ENCODE measurements around the gene KIAA0825. TPM values are rescaled to one million over a fixed set of nuclear protein-coding genes. Genes with fewer than 3 reads are reported as not detected.

KIAA0825 gene
- total RNA-seq, 4 donors from 2014 or later = 12.5 to 32.6 (median 15.9) TPM

GRCh38 chr5:94562327-94562971, 56.0 kb downstream of the KIAA0825 start:
- intact Hi-C loops (cut with DNase I) = no loop called here
- Histone ChIP-seq H3K9me3 (no peaks in the 10 kb centered on the region), H3K36me3 (no peaks in the 10 kb centered on the region), H3K27me3 (no peaks in the 10 kb centered on the region), H3K27ac (no peak overlapping the region), H3K4me3 (replicated peaks in 1 of 3) (no peak overlapping the region), H3K4me1 (peaks cover 0 to 10% of the 10 kb centered on the region in 2 donors)
- no peak for DNase-seq
- WGBS, 2 donors = 97 to 98% methylated on average over 2 of the region's 2 CpGs
- TF ChIP-seq CTCF (IDR thresholded peaks at IDR 0.05) = no peak
- TF ChIP-seq POLR2A (IDR thresholded peaks at IDR 0.05) = no peak

DNA sequence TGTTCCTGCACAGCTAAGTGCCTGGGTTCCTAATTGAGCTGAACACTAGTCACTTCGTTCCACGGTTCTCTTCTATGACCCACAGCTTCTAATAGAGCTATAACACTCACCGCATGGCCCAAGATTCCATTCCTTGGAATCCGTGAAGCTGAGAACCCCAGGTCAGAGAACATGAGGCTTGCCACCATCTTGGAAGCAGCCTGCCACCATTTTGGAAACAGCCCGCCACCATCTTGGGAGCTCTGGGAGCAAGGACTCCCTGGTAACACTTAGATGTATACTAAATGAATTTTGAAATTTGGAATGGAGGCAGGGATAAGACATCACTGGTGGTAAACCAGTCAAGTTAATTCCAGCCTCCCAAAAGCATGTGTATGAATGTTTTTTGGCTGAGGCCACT, 60.4 kb downstream of the KIAA0825 start:
- Histone ChIP-seq H3K27me3 (no peaks in the 10 kb centered on the region), H3K4me1 (peaks cover 0 to 10% of the 10 kb centered on the region in 2 donors), H3K9me3 (no peaks in the 10 kb centered on the region), H3K27ac (no peak overlapping the region), H3K4me3 (replicated peaks in 1 of 3) (no peak overlapping the region), H3K36me3 (no peaks in the 10 kb centered on the region)
- DNase-seq = no peak
- intact Hi-C loops (cut with DNase I) = no loop called here
- TF ChIP-seq POLR2A (IDR thresholded peaks at IDR 0.05) = no peak
- TF ChIP-seq CTCF (IDR thresholded peaks at IDR 0.05) = no peak
- 94 to 99% methylated on average over 5 of the region's 5 CpGs for WGBS, 2 donors

DNA sequence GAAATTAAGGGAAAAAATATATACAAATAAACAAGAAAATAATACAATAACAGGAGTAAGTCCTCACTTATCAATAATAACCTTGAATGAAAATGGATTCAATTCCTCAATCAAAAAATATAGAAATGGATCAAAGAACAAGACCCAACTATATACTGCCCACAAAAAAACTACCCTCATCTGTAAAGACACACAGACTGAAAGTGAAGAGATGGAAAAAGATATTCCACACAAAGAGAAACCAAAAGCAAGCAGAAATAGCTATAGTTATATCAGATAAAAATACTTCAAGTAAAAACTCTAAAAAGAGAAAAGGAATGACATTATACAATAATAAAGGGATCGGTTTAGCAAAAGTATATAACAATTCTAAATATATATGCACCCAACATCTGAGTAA, 66.5 kb downstream of the KIAA0825 start:
- Histone ChIP-seq H3K27ac (no peak overlapping the region), H3K9me3 (no peaks in the 10 kb centered on the region), H3K27me3 (no peaks in the 10 kb centered on the region), H3K36me3 (no peaks in the 10 kb centered on the region), H3K4me1 (no peaks in the 10 kb centered on the region), H3K4me3 (replicated peaks in 1 of 3) (no peak overlapping the region)
- no peak for TF ChIP-seq POLR2A (IDR thresholded peaks at IDR 0.05)
- no peak for TF ChIP-seq CTCF (IDR thresholded peaks at IDR 0.05)
- intact Hi-C loops (cut with DNase I) = no loop called here
- no peak for DNase-seq
- 95 to 98% methylated on average over 1 of the region's 1 CpG for WGBS, 2 donors

DNA sequence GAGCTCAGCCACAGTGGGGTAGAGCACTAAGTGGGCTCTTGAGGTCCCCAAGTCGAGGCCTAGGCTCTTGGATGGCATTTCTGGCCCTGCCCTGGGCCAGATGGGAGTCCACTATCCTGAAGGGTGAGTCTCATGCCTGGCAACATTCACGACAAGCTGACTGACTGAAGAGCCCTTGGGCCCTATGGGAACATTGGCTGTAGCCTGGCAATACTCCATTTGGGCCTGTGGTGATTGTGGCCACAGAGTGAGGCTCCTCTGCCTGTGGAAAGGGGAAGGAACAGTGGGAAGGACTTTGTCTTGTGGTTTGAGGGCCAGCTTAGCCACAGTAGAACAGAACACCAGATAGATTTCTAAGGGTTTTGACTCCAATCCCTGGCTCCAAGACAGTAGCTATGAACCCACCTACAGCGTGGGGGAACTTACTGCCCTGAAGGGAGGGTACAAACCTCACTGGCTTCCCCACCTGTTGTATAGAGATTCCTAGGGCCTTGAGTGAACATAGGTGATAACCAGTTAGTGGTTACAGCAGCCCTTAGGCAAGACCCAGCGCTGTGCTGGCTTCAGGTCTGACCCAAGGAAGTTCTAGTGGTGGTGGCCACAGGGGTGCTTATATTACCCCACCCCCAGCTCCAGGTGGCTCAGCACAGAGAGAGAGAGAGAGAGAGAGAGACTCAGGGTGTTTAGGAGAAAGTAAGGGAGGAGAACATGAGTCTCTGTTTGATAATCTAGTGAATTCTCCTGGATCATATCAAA, 72.4 kb downstream of the KIAA0825 start:
- no peaks in the 10 kb centered on the region for H3K36me3 ChIP-seq
- H3K4me3 ChIP-seq (replicated peaks in 1 of 3) = no peak overlapping the region
- intact Hi-C loops (cut with DNase I) = no loop called here
- 64 to 76% methylated on average over 4 of the region's 4 CpGs for WGBS, 2 donors
- no peaks in the 10 kb centered on the region for H3K9me3 ChIP-seq
- DNase-seq = no peak
- no peaks in the 10 kb centered on the region for H3K27me3 ChIP-seq
- H3K27ac ChIP-seq = no peak overlapping the region
- H3K4me1 ChIP-seq = peaks cover 5% of the 10 kb centered on the region in 2 donors
- TF ChIP-seq POLR2A (IDR thresholded peaks at IDR 0.05) = no peak
- no peak for TF ChIP-seq CTCF (IDR thresholded peaks at IDR 0.05)

DNA sequence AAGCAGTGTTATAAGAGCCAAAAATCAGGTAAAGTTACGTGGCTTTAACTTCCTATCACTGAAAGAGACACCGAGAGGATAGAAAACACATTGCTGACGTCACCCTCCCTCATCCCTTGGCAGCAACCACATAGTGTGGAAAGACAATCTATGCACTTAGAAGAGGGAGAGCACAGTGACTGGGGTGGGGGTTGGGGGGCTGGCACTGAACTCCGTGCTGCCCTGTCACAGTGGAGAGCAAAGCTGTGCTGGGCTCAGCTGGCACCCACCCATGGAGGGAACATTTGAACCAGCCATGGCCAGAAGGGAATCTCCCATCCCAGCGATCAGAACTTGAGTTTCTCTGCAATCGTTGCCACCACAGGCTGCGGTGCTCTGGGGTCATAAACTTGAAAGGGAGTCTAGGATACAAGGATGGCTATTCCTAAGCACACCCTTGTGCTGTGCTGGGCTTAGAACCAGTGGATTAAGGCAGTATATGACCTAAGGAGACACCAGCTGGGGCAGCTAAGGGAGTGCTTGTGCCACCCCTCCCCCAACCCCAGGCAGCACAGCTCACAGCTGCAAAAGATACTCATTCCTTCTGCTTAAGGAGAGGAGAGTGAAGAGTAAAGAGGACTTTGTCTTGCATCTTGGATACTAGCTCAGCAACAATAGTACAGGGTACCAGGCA, 73.4 kb downstream of the KIAA0825 start:
- H3K27ac ChIP-seq = no peak overlapping the region
- no peak overlapping the region for H3K4me3 ChIP-seq (replicated peaks in 1 of 3)
- 60 to 80% methylated on average over 4 to 7 of the region's 7 CpGs for WGBS, 2 donors
- H3K27me3 ChIP-seq = no peaks in the 10 kb centered on the region
- H3K9me3 ChIP-seq = no peaks in the 10 kb centered on the region
- no peak for TF ChIP-seq CTCF (IDR thresholded peaks at IDR 0.05)
- no peak for TF ChIP-seq POLR2A (IDR thresholded peaks at IDR 0.05)
- no peak for DNase-seq
- H3K4me1 ChIP-seq = peaks cover 5% of the 10 kb centered on the region in 2 donors
- no peaks in the 10 kb centered on the region for H3K36me3 ChIP-seq
- intact Hi-C loops (cut with DNase I) = no loop called here
